GM12878 (cell line): ENCODE data around the gene SMIM12. TPM values are rescaled to one million over a fixed set of nuclear protein-coding genes. Genes with fewer than 3 reads are reported as not detected.

Source experiments
- ATAC-seq: fragments of 200-7000 bp; cut with Tn5 transposase; 3 replicates; pipeline ENCODE4 v1.9.1; 2020; ENCODE audit warnings: mild to moderate bottlenecking, moderate library complexity
- BruUV-seq: library from RNA; stranded (reverse); fragments of 400-500 nt; replicated peaks from 2 replicates; lab custom pipeline; 2021; lab: Mats Ljungman, UMichigan
- CTCF ChIA-PET: fragments of 300-600 bp; sonication (Branson Sonifier 250); formaldehyde crosslinking; extraction: SDS; loops from one replicate; lab custom pipeline; 2021; ENCODE audit warnings: inconsistent platforms; lab: Yijun Ruan, JAX
- POLR2A ChIA-PET: fragments of 350-600 bp; formaldehyde crosslinking; extraction: SDS; loops from one replicate; lab custom pipeline; 2021; ENCODE audit warnings: inconsistent platforms; lab: Charles Lee
- RAD21 ChIA-PET: fragments of 300-600 bp; sonication (Branson Sonifier 250); formaldehyde crosslinking; loops from one replicate; lab custom pipeline; 2023; ENCODE audit warnings: antibody characterized with exemption; ENCODE audit not compliant: unreplicated experiment; lab: Charles Lee
- SMC1A ChIA-PET: fragments of 300-600 bp; sonication (Branson Sonifier 250); formaldehyde crosslinking; loops from one replicate; lab custom pipeline; 2023; ENCODE audit not compliant: unreplicated experiment, uncharacterized antibody; lab: Charles Lee
- DNase-seq: peaks from one replicate; pipeline ENCODE4 v3.0.0-alpha.2; 2011; ENCODE audit warnings: low read depth, low spot score
- FAIRE-seq: peaks from 3 replicates; lab custom pipeline; 2011; peaks lifted over from hg19 to GRCh38; lab: Jason Lieb, UNC
- H2AFZ ChIP-seq: 2 replicates; pipeline ENCODE4 v1.6.0; 2011; ENCODE audit warnings: low read depth, low read length, control low read depth; ENCODE audit not compliant: control insufficient read depth
- H3K27ac ChIP-seq: 2 replicates; pipeline ENCODE4 v1.5.1; 2011; ENCODE audit warnings: control low read depth; ENCODE audit not compliant: control insufficient read depth, insufficient read depth
- H3K27me3 ChIP-seq, 2 experiments: replicated peaks in 1 of 2; 2 replicates each; pipeline versions ENCODE4 v1.6.0 to v1.6.1; 2011; ENCODE audit warnings: low read length in 1 of 2; ENCODE audit not compliant: control insufficient read depth in 2 of 2, insufficient read depth in 2 of 2
- H3K36me3 ChIP-seq, 2 experiments: 2 replicates each; pipeline ENCODE4 v1.5.1; 2011; ENCODE audit warnings: low read length in 1 of 2; ENCODE audit not compliant: control insufficient read depth in 2 of 2, insufficient read depth in 2 of 2
- H3K4me1 ChIP-seq: 2 replicates; pipeline ENCODE4 v1.6.1; 2011; ENCODE audit warnings: mild to moderate bottlenecking, low read length, moderate library complexity, mixed read lengths; ENCODE audit not compliant: control insufficient read depth, insufficient read depth
- H3K4me2 ChIP-seq: 2 replicates; pipeline ENCODE4 v1.6.0; 2011; ENCODE audit warnings: control low read depth; ENCODE audit not compliant: control insufficient read depth, insufficient read depth
- H3K4me3 ChIP-seq: fragments of 200-600 bp; sonication (generic); 2 replicates; pipeline ENCODE4 v1.5.1; 2016
- H3K79me2 ChIP-seq: 2 replicates; pipeline ENCODE4 v1.6.0; 2011; ENCODE audit warnings: low read length; ENCODE audit not compliant: control insufficient read depth, insufficient read depth
- H3K9ac ChIP-seq: 2 replicates; pipeline ENCODE4 v1.8.0; 2011; ENCODE audit warnings: low read length, control low read depth, mixed read lengths; ENCODE audit not compliant: control insufficient read depth, insufficient read depth
- H3K9me3 ChIP-seq: replicated peaks from 3 replicates; pipeline ENCODE4 v1.5.1; 2011; ENCODE audit warnings: mild to moderate bottlenecking, low read length; ENCODE audit not compliant: control insufficient read depth, insufficient read depth
- H4K20me1 ChIP-seq: 2 replicates; pipeline ENCODE4 v1.6.0; 2011; ENCODE audit not compliant: control insufficient read depth, insufficient read depth
- PAX5 ChIP-seq: IDR thresholded peaks from 2 replicates; pipeline ENCODE4 v1.6.1; 2011; ENCODE audit warnings: low read depth, low read length, borderline replicate concordance
- PAX8 ChIP-seq: fragments of 450-650 bp; IDR thresholded peaks from 2 replicates; pipeline ENCODE4 v1.6.1; 2017; ENCODE audit warnings: mild to moderate bottlenecking, moderate library complexity
- WGBS: methylation state at CpG from one replicate; pipeline ENCODE4 v1.1.6; 2016; ENCODE audit warnings: low lambda C conversion rate; ENCODE audit not compliant: insufficient replicate concordance, insufficient coverage; ENCODE audit errors: missing lambda C conversion rate; 5-methylcytosine and 5-hydroxymethylcytosine counted together
- in situ Hi-C: fragments of 300-500 bp; cut with MboI; formaldehyde crosslinking; loops from 9 replicates; pipeline ENCODE4 v1.14.3; 2018; ENCODE audit warnings: mixed read lengths
- intact Hi-C: fragments of 100-400 bp; cut with micrococcal nuclease; formaldehyde crosslinking; loops from one replicate; pipeline ENCODE4 v1.14.2; 2022; ENCODE audit not compliant: unreplicated experiment
- polyA plus RNA-seq, 11 experiments: library from polyadenylated mRNA; depleted of rRNA in 4 of 11; unstranded in 6 of 11; stranded (reverse) in 5 of 11; fragments of >200 nt; fragmentation: Nextera tagmentation in 4 of 11; fragmentation: Illumina TruSeq in 1 of 11; extraction: Ambion mirVana in 4 of 11; extraction: Trizol in 1 of 11; gene quantifications; 1 replicate in 1 of 11; 2 replicates in 10 of 11; pipeline versions ENCODE4 v1.2.1 to v1.2.3, GENCODE V29; 2011 to 2016; ENCODE audit warnings: inconsistent platforms in 2 of 11, missing spikeins in 2 of 11, low read depth in 1 of 11
- total RNA-seq, 4 experiments: library from RNA; depleted of rRNA in 3 of 4; stranded (reverse); fragments of >200 nt in 3 of 4; fragmentation: Illumina TruSeq in 1 of 4; extraction: Trizol in 1 of 4; gene quantifications; 2 replicates each; pipeline versions ENCODE4 v1.2.1 to v1.2.3, GENCODE V29; 2013 to 2021
- TF ChIP-seq, protein P1 (sequence below): fragments of 450-650 bp; IDR thresholded peaks from 2 replicates; pipeline ENCODE4 v1.6.1; 2017; ENCODE audit warnings: mild to moderate bottlenecking, moderate library complexity
- TF ChIP-seq, protein P2 (sequence below): fragments of 450-650 bp; conservative IDR thresholded peaks from 2 replicates; pipeline ENCODE4 v1.6.1; 2017; ENCODE audit warnings: mild to moderate bottlenecking, moderate library complexity

SMIM12 gene
- total and polyA plus RNA-seq, 10 of the 15 experiments (the other 5 are each of a cell fraction or from before 2014, with no cell fraction given) = 26.1 to 81.5 (median 44.1) TPM

DNA sequence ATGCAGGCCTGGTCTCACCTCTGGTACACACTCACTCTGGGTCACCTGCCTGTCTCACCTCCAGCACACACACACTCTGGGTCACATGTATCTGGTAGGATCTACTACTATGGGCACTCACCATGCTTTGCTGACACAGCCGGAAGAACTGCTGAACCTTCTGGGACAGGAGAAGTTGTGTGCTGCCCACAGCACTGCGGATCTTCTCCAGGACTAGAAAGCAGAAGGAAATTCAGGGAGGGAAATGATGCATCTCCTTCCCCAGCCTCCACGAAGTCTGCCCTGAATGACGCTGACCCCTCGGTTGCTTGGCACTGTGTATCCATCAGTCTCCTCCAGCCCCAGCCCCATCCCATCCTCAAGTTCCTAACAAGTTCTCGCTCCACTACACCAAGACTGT is 7.9 kb upstream of the SMIM12 start (continued):
- TF ChIP-seq, protein P1, sequence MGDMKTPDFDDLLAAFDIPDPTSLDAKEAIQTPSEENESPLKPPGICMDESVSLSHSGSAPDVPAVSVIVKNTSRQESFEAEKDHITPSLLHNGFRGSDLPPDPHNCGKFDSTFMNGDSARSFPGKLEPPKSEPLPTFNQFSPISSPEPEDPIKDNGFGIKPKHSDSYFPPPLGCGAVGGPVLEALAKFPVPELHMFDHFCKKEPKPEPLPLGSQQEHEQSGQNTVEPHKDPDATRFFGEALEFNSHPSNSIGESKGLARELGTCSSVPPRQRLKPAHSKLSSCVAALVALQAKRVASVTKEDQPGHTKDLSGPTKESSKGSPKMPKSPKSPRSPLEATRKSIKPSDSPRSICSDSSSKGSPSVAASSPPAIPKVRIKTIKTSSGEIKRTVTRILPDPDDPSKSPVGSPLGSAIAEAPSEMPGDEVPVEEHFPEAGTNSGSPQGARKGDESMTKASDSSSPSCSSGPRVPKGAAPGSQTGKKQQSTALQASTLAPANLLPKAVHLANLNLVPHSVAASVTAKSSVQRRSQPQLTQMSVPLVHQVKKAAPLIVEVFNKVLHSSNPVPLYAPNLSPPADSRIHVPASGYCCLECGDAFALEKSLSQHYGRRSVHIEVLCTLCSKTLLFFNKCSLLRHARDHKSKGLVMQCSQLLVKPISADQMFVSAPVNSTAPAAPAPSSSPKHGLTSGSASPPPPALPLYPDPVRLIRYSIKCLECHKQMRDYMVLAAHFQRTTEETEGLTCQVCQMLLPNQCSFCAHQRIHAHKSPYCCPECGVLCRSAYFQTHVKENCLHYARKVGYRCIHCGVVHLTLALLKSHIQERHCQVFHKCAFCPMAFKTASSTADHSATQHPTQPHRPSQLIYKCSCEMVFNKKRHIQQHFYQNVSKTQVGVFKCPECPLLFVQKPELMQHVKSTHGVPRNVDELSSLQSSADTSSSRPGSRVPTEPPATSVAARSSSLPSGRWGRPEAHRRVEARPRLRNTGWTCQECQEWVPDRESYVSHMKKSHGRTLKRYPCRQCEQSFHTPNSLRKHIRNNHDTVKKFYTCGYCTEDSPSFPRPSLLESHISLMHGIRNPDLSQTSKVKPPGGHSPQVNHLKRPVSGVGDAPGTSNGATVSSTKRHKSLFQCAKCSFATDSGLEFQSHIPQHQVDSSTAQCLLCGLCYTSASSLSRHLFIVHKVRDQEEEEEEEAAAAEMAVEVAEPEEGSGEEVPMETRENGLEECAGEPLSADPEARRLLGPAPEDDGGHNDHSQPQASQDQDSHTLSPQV = no peak
- TF ChIP-seq, protein P2, sequence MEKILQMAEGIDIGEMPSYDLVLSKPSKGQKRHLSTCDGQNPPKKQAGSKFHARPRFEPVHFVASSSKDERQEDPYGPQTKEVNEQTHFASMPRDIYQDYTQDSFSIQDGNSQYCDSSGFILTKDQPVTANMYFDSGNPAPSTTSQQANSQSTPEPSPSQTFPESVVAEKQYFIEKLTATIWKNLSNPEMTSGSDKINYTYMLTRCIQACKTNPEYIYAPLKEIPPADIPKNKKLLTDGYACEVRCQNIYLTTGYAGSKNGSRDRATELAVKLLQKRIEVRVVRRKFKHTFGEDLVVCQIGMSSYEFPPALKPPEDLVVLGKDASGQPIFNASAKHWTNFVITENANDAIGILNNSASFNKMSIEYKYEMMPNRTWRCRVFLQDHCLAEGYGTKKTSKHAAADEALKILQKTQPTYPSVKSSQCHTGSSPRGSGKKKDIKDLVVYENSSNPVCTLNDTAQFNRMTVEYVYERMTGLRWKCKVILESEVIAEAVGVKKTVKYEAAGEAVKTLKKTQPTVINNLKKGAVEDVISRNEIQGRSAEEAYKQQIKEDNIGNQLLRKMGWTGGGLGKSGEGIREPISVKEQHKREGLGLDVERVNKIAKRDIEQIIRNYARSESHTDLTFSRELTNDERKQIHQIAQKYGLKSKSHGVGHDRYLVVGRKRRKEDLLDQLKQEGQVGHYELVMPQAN = no peak
- TF ChIP-seq, all 136 proteins: peak for 0

DNA sequence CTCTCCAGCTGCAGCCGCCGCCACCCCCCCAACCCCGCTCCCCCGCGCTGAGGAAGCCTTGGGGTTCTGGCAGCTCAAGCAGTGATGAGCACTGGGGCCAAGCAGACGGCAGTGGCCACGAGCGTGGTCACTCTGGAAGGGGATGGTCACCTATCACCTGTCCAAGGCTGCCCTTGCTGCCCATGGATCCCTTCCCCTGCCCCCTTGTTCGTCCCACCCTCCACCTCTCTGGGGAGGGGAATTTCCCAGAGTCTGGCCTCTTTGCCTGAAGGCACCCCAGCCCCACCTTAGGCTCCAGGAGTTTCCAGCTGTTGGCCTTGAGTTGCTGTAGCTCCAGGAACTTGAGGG is 7.2 kb upstream of the SMIM12 start:
- ChIA-PET RAD21 (interaction anchor here (0.7 to 1.4 kb wide), 3 partner anchors 14 to 326 kb away, joined by 3 to 9 read pairs (median 3); partner anchors contain the start of gene SFPQ), SMC1A (interaction anchor here (2.4 kb wide), 1 partner anchor 14 kb away, joined by 9 read pairs; no protein-coding TSS in a partner anchor), POLR2A (interaction anchor here (1.0 to 1.4 kb wide), 4 partner anchors 9 to 163 kb away, joined by 3 to 5 read pairs (median 4); no protein-coding TSS in a partner anchor), CTCF (interaction anchor here (0.6 to 3.7 kb wide), 15 partner anchors 9 to 455 kb away, joined by 3 to 58 read pairs (median 4); partner anchors contain the start of genes SFPQ and TMEM35B)
- no peaks in the 10 kb centered on the region for H4K20me1 ChIP-seq
- WGBS = 0% methylated on average over 9 of the region's 9 CpGs
- H3K9me3 ChIP-seq = no peaks in the 10 kb centered on the region
- FAIRE-seq = no peak
- peaks cover 4% of the 10 kb centered on the region; the same call in 1 of the 2 replicates for H3K4me1 ChIP-seq
- peak overlapping the region; percentile 61 for H3K4me3 ChIP-seq
- no peak for DNase-seq
- peak overlapping the region; percentile 93 for H2AFZ ChIP-seq
- no peak overlapping the region for H3K27ac ChIP-seq
- H3K79me2 ChIP-seq = no peaks in the 10 kb centered on the region
- H3K36me3 ChIP-seq = no peaks in the 10 kb centered on the region
- BruUV-seq = no TSS peak
- peak overlapping the region; percentile 94 for H3K4me2 ChIP-seq
- no peak; the same call in 2 of the 3 replicates for ATAC-seq
- in situ Hi-C loops (no loop called here), intact Hi-C loops (loop anchor here (1.0 kb wide), 1 partner anchor 80 kb away; no protein-coding TSS in a partner anchor)
- H3K27me3 ChIP-seq = peaks cover 0 to 2% of the 10 kb centered on the region in 2 experiments; a peak in 1 of 4 replicates
- TF ChIP-seq PAX5 (no peak), PAX8 (no peak)
- H3K9ac ChIP-seq = peak overlapping the region; percentile 87; the same call in 1 of the 2 replicates
